ENCODE data around the gene CCDC30. TPM values are rescaled to one million over a fixed set of nuclear protein-coding genes. Genes with fewer than 3 reads are reported as not detected.

CCDC30 gene
- total and polyA plus RNA-seq, 9 of the 15 experiments (the other 6 are each of a cell fraction or from before 2014, with no cell fraction given): 0.05 to 0.91 (median 0.24) TPM

DNA sequence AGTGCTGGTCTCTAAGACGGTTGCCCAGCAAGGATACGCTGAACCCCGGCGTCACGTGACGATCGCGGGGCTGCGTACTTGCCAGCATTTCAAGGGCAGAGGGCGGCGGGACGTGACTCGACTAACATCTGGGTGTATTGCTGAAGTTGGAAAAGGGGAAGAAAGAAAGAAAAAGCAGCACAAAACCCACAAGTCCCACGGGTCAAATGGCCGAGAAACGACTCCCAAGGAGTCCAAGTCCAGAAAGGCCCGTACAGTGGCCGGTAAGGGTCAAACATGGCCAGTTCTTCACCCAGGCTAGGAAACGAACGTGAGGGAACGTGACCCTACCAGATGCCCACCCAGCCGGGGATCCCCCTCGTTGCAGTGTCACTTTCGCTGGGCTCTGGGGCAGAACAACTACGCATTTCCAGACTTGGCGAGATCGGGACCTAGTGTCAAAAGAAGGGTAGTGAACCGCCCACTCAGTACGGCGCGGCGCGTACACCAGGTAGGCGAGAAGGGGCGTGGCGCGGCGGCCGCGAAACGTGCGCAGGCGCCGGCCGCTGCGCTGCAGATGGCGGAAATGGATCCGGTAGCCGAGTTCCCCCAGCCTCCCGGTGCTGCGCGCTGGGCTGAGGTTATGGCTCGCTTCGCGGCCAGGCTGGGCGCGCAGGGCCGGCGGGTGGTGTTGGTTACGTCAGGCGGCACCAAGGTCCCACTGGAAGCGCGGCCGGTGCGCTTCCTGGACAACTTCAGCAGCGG lies 6.9 kb upstream of the CCDC30 start, which contains the start of the genes PPCS and ZMYND12 (continued):
- TF ChIP-seq, protein P1, sequence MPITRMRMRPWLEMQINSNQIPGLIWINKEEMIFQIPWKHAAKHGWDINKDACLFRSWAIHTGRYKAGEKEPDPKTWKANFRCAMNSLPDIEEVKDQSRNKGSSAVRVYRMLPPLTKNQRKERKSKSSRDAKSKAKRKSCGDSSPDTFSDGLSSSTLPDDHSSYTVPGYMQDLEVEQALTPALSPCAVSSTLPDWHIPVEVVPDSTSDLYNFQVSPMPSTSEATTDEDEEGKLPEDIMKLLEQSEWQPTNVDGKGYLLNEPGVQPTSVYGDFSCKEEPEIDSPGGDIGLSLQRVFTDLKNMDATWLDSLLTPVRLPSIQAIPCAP (CRISPR knock-in tag; IDR thresholded peaks at IDR 0.05; ENCODE audit: borderline replicate concordance): no peak
- TF ChIP-seq ZNF561 (CRISPR knock-in tag; conservative IDR thresholded peaks at IDR 0.05): no peak
- no peak for TF ChIP-seq ARNT (IDR thresholded peaks at IDR 0.05)
- TF ChIP-seq KAT7 (CRISPR knock-in tag; IDR thresholded peaks at IDR 0.05; ENCODE audit: borderline replicate concordance): 0 out of 2 replicates have a peak, but pooled peaks have one; percentile 28
- TF ChIP-seq, protein P2, sequence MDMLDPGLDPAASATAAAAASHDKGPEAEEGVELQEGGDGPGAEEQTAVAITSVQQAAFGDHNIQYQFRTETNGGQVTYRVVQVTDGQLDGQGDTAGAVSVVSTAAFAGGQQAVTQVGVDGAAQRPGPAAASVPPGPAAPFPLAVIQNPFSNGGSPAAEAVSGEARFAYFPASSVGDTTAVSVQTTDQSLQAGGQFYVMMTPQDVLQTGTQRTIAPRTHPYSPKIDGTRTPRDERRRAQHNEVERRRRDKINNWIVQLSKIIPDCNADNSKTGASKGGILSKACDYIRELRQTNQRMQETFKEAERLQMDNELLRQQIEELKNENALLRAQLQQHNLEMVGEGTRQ (CRISPR knock-in tag; IDR thresholded peaks at IDR 0.05): peak; percentile 40
- TF ChIP-seq HNRNPLL (IDR thresholded peaks at IDR 0.05; ENCODE audit: low read depth, low read length, poor library complexity, severe bottlenecking): peak; percentile 90
- TF ChIP-seq, protein P3, sequence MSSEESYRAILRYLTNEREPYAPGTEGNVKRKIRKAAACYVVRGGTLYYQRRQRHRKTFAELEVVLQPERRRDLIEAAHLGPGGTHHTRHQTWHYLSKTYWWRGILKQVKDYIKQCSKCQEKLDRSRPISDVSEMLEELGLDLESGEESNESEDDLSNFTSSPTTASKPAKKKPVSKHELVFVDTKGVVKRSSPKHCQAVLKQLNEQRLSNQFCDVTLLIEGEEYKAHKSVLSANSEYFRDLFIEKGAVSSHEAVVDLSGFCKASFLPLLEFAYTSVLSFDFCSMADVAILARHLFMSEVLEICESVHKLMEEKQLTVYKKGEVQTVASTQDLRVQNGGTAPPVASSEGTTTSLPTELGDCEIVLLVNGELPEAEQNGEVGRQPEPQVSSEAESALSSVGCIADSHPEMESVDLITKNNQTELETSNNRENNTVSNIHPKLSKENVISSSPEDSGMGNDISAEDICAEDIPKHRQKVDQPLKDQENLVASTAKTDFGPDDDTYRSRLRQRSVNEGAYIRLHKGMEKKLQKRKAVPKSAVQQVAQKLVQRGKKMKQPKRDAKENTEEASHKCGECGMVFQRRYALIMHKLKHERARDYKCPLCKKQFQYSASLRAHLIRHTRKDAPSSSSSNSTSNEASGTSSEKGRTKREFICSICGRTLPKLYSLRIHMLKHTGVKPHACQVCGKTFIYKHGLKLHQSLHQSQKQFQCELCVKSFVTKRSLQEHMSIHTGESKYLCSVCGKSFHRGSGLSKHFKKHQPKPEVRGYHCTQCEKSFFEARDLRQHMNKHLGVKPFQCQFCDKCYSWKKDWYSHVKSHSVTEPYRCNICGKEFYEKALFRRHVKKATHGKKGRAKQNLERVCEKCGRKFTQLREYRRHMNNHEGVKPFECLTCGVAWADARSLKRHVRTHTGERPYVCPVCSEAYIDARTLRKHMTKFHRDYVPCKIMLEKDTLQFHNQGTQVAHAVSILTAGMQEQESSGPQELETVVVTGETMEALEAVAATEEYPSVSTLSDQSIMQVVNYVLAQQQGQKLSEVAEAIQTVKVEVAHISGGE (CRISPR knock-in tag; IDR thresholded peaks at IDR 0.05): peak in 2 of 3 experiments; percentile 13 to 53; a peak in 1 of 6 replicates
- TF ChIP-seq, protein P4, sequence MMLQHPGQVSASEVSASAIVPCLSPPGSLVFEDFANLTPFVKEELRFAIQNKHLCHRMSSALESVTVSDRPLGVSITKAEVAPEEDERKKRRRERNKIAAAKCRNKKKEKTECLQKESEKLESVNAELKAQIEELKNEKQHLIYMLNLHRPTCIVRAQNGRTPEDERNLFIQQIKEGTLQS (IDR thresholded peaks at IDR 0.05): no peak
- TF ChIP-seq, protein P4 (CRISPR knock-in tag; conservative IDR thresholded peaks at IDR 0.05): no peak
- TF ChIP-seq, protein P5, sequence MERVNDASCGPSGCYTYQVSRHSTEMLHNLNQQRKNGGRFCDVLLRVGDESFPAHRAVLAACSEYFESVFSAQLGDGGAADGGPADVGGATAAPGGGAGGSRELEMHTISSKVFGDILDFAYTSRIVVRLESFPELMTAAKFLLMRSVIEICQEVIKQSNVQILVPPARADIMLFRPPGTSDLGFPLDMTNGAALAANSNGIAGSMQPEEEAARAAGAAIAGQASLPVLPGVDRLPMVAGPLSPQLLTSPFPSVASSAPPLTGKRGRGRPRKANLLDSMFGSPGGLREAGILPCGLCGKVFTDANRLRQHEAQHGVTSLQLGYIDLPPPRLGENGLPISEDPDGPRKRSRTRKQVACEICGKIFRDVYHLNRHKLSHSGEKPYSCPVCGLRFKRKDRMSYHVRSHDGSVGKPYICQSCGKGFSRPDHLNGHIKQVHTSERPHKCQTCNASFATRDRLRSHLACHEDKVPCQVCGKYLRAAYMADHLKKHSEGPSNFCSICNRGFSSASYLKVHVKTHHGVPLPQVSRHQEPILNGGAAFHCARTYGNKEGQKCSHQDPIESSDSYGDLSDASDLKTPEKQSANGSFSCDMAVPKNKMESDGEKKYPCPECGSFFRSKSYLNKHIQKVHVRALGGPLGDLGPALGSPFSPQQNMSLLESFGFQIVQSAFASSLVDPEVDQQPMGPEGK (CRISPR knock-in tag; IDR thresholded peaks at IDR 0.05; ENCODE audit: borderline replicate concordance): no peak
- no peak for TF ChIP-seq FOXP1 (CRISPR knock-in tag; IDR thresholded peaks at IDR 0.05)
- no peak for TF ChIP-seq RAD21 (CRISPR knock-in tag; conservative IDR thresholded peaks at IDR 0.05 in 1 of 2, IDR thresholded peaks at IDR 0.05 in 1 of 2)
- TF ChIP-seq ZNF408 (CRISPR knock-in tag; IDR thresholded peaks at IDR 0.05; ENCODE audit: low read depth): no peak
- TF ChIP-seq JUNB (CRISPR knock-in tag; conservative IDR thresholded peaks at IDR 0.05): no peak
- no peak for TF ChIP-seq PURB (CRISPR knock-in tag; IDR thresholded peaks at IDR 0.05; ENCODE audit: low read depth)
- TF ChIP-seq, protein P6, sequence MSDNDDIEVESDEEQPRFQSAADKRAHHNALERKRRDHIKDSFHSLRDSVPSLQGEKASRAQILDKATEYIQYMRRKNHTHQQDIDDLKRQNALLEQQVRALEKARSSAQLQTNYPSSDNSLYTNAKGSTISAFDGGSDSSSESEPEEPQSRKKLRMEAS (CRISPR knock-in tag; IDR thresholded peaks at IDR 0.05): 0 out of 2 replicates have a peak, but pooled peaks have one; percentile 37
- peak; percentile 94 for TF ChIP-seq POLR2G (IDR thresholded peaks at IDR 0.05; ENCODE audit: low read depth, low read length)
